ENCODE data around the gene NEK11.

Gene NEK11

GRCh38 chr3:131224886-131225550 lies 198.3 kb downstream of the NEK11 start:
- DNase-seq (ENCODE audit: low spot score), result no peak

GRCh38 chr3:131228522-131228921 lies 201.8 kb downstream of the NEK11 start:
- DNase-seq (ENCODE audit: low spot score), result no peak

- no peak for DNase-seq (ENCODE audit: low spot score)
These were observed 205.2 kb downstream of the NEK11 start for GRCh38 chr3:131231710-131232389.

- no peak for DNase-seq (ENCODE audit: low spot score)
These were observed 206.1 kb downstream of the NEK11 start for GRCh38 chr3:131232711-131233267.

- no peak for DNase-seq (ENCODE audit: low spot score)
These were observed 207.4 kb downstream of the NEK11 start for GRCh38 chr3:131233900-131234668.

- DNase-seq (ENCODE audit: low spot score), result no peak
These were observed 209.7 kb downstream of the NEK11 start for GRCh38 chr3:131236421-131236820.

GRCh38 chr3:131238496-131238895 lies 211.8 kb downstream of the NEK11 start:
- no peak for DNase-seq (ENCODE audit: low spot score)

GRCh38 chr3:131239267-131239666 lies 212.6 kb downstream of the NEK11 start:
- no peak for DNase-seq (ENCODE audit: low spot score)

GRCh38 chr3:131242201-131242600 lies 215.5 kb downstream of the NEK11 start:
- DNase-seq (ENCODE audit: low spot score), result no peak

GRCh38 chr3:131250466-131250865 lies 223.8 kb downstream of the NEK11 start:
- DNase-seq (ENCODE audit: low spot score), result no peak

- no peak for DNase-seq (ENCODE audit: low spot score)
These were observed 233.8 kb downstream of the NEK11 start for GRCh38 chr3:131260525-131260924.

GRCh38 chr3:131261104-131261503 lies 234.4 kb downstream of the NEK11 start:
- no peak for DNase-seq (ENCODE audit: low spot score)

GRCh38 chr3:131275556-131275955 lies 248.9 kb downstream of the NEK11 start:
- no peak for DNase-seq (ENCODE audit: low spot score)

GRCh38 chr3:131277836-131278497 lies 251.3 kb downstream of the NEK11 start:
- DNase-seq (ENCODE audit: low spot score), result no peak

- no peak for DNase-seq (ENCODE audit: low spot score)
These were observed 252.9 kb downstream of the NEK11 start for GRCh38 chr3:131279577-131279976.

GRCh38 chr3:131282379-131282778 lies 255.7 kb downstream of the NEK11 start:
- no peak for DNase-seq (ENCODE audit: low spot score)

GRCh38 chr3:131282967-131283366 lies 256.3 kb downstream of the NEK11 start:
- DNase-seq (ENCODE audit: low spot score), result no peak

GRCh38 chr3:131283862-131284261 lies 257.2 kb downstream of the NEK11 start:
- no peak for DNase-seq (ENCODE audit: low spot score)

- DNase-seq (ENCODE audit: low spot score), result no peak
These were observed 257.6 kb downstream of the NEK11 start for GRCh38 chr3:131284302-131284701.

GRCh38 chr3:131285456-131285855 lies 258.8 kb downstream of the NEK11 start:
- no peak for DNase-seq (ENCODE audit: low spot score)

- DNase-seq (ENCODE audit: low spot score), result no peak
These were observed 273.2 kb downstream of the NEK11 start for GRCh38 chr3:131299836-131300235.

- no peak for DNase-seq (ENCODE audit: low spot score)
These were observed 277.2 kb downstream of the NEK11 start for GRCh38 chr3:131303848-131304247.

All from ecto neural progenitor cell (in vitro differentiated cells).